Nephron progenitor cell (in vitro differentiated cells): ENCODE results near the gene NPBWR2.
A peak's percentile ranks its signal among the peaks of the same experiment; 100 is the strongest.

ENCODE experiments used
- DNase-seq: peaks from one replicate; pipeline ENCODE4 v3.0.0; 2021
- H3K27ac Mint-ChIP-seq: 2 replicates; pipeline ENCODE4 v1.8.0; 2021; ENCODE audit warnings: mild to moderate bottlenecking, moderate library complexity, mixed read lengths
- H3K27me3 Mint-ChIP-seq: 2 replicates; pipeline ENCODE4 v1.8.0; 2021; ENCODE audit warnings: mild to moderate bottlenecking, low read depth, mixed read lengths; ENCODE audit not compliant: poor library complexity
- H3K36me3 Mint-ChIP-seq: 2 replicates; pipeline ENCODE4 v1.8.0; 2021; ENCODE audit warnings: low read depth, mixed read lengths
- H3K4me1 Mint-ChIP-seq: 2 replicates; pipeline ENCODE4 v1.8.0; 2021; ENCODE audit warnings: mixed read lengths
- H3K4me3 Mint-ChIP-seq: 2 replicates; pipeline ENCODE4 v1.8.0; 2021; ENCODE audit warnings: mild to moderate bottlenecking, moderate library complexity, mixed read lengths
- H3K9me3 Mint-ChIP-seq: 2 replicates; pipeline ENCODE4 v1.8.0; 2021; ENCODE audit warnings: mild to moderate bottlenecking, moderate library complexity, mixed read lengths
- CTCF ChIP-seq: fragments of 200-600 bp; sonication (generic); IDR thresholded peaks from 2 replicates; pipeline ENCODE4 v1.5.0; 2021; ENCODE audit warnings: antibody characterized with exemption

The NPBWR2 gene

GRCh38 chr20:64062596-64063388 lies 44.6 kb downstream of the NPBWR2 start, which contains the start of gene TCEA2:
TSS of gene TCEA2 (plus strand) at chr20:64063198. CDS start at chr20:64063313, 115 bp downstream.
- no peaks in the 10 kb centered on the region for H3K9me3 Mint-ChIP-seq
- H3K27me3 Mint-ChIP-seq = peaks cover 11% of the 10 kb centered on the region
- H3K36me3 Mint-ChIP-seq = no peaks in the 10 kb centered on the region
- peak; percentile 97 for DNase-seq
- peak within 1 kb of the TSS; percentile 64 for H3K27ac Mint-ChIP-seq
- H3K4me3 Mint-ChIP-seq = peak within 1 kb of the TSS; percentile 93
- H3K4me1 Mint-ChIP-seq = peaks cover 39% of the 10 kb centered on the region
- no peak for TF ChIP-seq CTCF

- peaks cover 44% of the 10 kb centered on the region for H3K4me1 Mint-ChIP-seq
- H3K4me3 Mint-ChIP-seq = peak overlapping the region; percentile 93
- peak overlapping the region; percentile 64 for H3K27ac Mint-ChIP-seq
- TF ChIP-seq CTCF = no peak
- H3K36me3 Mint-ChIP-seq = no peaks in the 10 kb centered on the region
- no peak for DNase-seq
- no peaks in the 10 kb centered on the region for H3K9me3 Mint-ChIP-seq
- H3K27me3 Mint-ChIP-seq = peaks cover 11% of the 10 kb centered on the region
Measured at GRCh38 chr20:64062276-64062595, 45.1 kb downstream of the NPBWR2 start.

GRCh38 chr20:64058536-64058935 lies 48.8 kb downstream of the NPBWR2 start:
- no peaks in the 10 kb centered on the region for H3K9me3 Mint-ChIP-seq
- no peaks in the 10 kb centered on the region for H3K36me3 Mint-ChIP-seq
- H3K4me1 Mint-ChIP-seq = peaks cover 43% of the 10 kb centered on the region
- no peak overlapping the region for H3K27ac Mint-ChIP-seq
- no peak overlapping the region for H3K4me3 Mint-ChIP-seq
- peaks cover 11% of the 10 kb centered on the region for H3K27me3 Mint-ChIP-seq
- TF ChIP-seq CTCF = no peak
- no peak for DNase-seq

- peak; percentile 85 for TF ChIP-seq CTCF
- no peak overlapping the region for H3K27ac Mint-ChIP-seq
Measured at GRCh38 chr20:64057628-64058498, 49.5 kb downstream of the NPBWR2 start.

GRCh38 chr20:64056889-64057627 lies 50.3 kb downstream of the NPBWR2 start:
- H3K36me3 Mint-ChIP-seq = no peaks in the 10 kb centered on the region
- no peak for DNase-seq
- H3K4me3 Mint-ChIP-seq = no peak overlapping the region
- H3K27ac Mint-ChIP-seq = no peak overlapping the region
- peaks cover 16% of the 10 kb centered on the region for H3K27me3 Mint-ChIP-seq
- peaks cover 43% of the 10 kb centered on the region for H3K4me1 Mint-ChIP-seq
- TF ChIP-seq CTCF = no peak
- no peaks in the 10 kb centered on the region for H3K9me3 Mint-ChIP-seq

More at GRCh38 chr20:64057628-64058498, 49.5 kb downstream of the NPBWR2 start:
- no peaks in the 10 kb centered on the region for H3K36me3 Mint-ChIP-seq
- no peak overlapping the region for H3K4me3 Mint-ChIP-seq
- H3K4me1 Mint-ChIP-seq = peaks cover 49% of the 10 kb centered on the region
- no peaks in the 10 kb centered on the region for H3K9me3 Mint-ChIP-seq
- DNase-seq = peak; percentile 90
- peaks cover 11% of the 10 kb centered on the region for H3K27me3 Mint-ChIP-seq
